ENCODE measurements around the gene NPM3.

GRCh38 chr10:101769541-101770180, 13.6 kb downstream of the NPM3 start:
- TF ChIP-seq, protein P1, sequence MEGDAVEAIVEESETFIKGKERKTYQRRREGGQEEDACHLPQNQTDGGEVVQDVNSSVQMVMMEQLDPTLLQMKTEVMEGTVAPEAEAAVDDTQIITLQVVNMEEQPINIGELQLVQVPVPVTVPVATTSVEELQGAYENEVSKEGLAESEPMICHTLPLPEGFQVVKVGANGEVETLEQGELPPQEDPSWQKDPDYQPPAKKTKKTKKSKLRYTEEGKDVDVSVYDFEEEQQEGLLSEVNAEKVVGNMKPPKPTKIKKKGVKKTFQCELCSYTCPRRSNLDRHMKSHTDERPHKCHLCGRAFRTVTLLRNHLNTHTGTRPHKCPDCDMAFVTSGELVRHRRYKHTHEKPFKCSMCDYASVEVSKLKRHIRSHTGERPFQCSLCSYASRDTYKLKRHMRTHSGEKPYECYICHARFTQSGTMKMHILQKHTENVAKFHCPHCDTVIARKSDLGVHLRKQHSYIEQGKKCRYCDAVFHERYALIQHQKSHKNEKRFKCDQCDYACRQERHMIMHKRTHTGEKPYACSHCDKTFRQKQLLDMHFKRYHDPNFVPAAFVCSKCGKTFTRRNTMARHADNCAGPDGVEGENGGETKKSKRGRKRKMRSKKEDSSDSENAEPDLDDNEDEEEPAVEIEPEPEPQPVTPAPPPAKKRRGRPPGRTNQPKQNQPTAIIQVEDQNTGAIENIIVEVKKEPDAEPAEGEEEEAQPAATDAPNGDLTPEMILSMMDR (IDR thresholded peaks at IDR 0.05) = no peak
- TF ChIP-seq EP300 (IDR thresholded peaks at IDR 0.05) = no peak
- no peak for TF ChIP-seq POLR2A (IDR thresholded peaks at IDR 0.05)
